Fibroblast of skin of left quadriceps (primary cell): Measurements from ENCODE around the gene MAN2A1.
A peak's percentile ranks its signal among the peaks of the same experiment; 100 is the strongest.

Experiments used
- DNase-seq, 2 experiments: peaks; one replicate each; pipeline ENCODE4 v3.0.0-alpha.2; 2013; ENCODE audit warnings: low read depth in 2 of 2

Gene MAN2A1

DNA sequence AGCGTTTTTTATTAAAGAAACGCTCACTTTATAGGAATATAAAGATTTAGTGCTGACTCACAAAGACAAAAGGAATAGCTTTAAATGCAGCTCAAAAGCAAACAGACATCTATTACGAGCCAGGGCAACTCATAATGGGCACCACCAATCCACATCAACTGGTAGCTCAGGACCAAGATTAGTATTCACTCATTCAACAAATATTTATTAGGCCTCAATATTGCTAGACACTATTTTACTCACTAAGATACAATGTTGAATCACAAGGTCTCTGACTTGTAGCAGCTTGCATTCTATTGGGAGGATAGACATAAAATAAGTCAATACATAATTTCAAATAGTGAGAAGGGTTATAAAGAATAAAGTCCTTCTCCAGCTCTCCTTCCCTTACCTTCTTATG is 8.0 kb upstream of the MAN2A1 start:
- DNase-seq, result no peak

DNA sequence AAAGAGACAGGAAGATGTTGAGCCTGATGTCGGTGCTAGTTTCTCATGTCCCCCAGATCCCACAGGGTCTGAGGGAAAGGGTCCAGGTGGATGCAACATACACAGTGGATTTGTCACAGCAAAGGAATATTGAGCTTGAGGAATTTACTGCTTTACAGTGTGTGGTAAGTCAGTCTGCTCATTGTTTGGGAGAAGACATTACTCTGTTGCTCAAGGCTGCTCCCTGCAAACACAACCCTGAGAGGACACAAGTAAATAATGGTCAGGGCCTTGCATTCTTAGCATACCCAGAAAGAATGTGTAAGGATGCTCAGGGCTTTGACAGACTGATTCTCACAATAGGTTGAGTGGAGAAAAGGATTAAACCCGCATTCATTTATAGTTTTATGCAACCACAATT is 7.3 kb upstream of the MAN2A1 start:
- DNase-seq, result no peak

DNA sequence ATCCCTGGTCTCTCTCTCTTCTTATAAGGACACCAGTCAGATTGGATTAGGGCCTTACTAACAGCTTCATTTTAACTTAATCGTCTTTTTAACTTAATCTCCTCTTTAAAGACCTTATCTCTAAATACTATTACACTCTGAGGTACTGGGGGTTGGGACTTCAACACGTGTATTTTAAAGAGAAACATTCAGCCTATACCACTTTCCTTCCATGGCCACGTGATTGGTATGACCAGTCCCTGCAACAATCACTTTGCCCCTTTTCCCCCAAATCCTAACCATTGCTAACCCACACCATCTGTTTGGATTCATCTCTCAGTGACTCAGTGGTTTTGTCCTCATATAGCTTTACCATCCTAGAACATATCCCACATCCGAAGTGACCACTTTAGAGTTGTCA is 3.8 kb upstream of the MAN2A1 start:
- no peak for DNase-seq

DNA sequence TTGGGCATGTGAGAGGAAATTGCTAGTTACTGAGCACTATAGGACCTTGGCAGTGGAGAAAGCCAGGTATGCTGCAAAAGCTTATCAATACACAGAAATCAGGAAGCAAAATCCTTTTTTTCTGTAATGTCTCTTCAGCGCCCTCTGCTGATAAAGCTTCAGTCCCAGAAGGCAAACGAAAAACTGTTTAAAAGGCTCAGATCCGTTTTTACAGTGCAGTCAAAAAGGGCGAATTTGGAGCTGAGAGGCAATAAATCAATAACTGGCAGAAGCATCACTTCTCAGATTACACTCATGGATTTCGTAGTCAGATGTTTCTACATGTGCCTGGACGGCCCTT is 1.1 kb upstream of the MAN2A1 start:
- DNase-seq, result no peak

DNA sequence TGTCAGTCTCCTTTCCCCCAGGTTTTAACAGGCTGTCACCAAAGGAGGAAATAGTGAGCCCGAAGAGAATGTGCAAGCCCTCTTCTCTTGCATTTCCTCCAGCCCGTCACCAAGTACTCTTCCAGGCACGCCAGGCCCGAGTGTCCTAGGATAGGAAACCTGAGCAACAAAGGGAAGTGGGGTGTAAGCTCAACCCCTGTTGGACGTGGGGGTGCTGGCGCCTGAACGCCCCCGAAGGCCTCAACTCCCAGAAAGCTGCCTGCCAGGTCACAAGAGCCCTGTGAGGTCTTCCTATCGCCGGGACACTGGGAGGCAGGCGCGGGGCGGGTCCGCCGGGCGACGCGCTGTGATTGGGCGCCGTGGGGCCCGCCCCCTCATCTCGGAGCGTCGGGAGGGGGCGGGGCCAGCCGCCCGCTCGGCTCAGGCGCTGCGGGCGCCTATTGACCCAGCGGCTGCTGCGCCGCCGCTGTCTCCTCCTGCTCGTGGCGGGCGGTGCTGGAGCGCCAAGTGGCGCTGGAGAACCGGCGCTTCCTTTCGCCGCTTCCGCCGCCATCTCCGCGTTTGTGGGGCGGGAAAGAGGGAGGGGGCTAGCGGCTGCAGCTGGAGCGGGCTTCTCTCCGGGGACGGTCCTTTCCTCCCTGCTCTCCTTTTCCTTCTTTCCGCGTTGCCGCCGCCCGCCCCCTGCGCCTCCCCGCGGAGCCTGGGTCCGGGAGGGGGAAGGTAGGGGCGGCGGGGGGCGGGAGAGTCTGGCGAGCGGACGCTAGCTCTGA is 572 bp upstream of the MAN2A1 start:
- DNase-seq, result peak; percentile 79 to 81

DNA sequence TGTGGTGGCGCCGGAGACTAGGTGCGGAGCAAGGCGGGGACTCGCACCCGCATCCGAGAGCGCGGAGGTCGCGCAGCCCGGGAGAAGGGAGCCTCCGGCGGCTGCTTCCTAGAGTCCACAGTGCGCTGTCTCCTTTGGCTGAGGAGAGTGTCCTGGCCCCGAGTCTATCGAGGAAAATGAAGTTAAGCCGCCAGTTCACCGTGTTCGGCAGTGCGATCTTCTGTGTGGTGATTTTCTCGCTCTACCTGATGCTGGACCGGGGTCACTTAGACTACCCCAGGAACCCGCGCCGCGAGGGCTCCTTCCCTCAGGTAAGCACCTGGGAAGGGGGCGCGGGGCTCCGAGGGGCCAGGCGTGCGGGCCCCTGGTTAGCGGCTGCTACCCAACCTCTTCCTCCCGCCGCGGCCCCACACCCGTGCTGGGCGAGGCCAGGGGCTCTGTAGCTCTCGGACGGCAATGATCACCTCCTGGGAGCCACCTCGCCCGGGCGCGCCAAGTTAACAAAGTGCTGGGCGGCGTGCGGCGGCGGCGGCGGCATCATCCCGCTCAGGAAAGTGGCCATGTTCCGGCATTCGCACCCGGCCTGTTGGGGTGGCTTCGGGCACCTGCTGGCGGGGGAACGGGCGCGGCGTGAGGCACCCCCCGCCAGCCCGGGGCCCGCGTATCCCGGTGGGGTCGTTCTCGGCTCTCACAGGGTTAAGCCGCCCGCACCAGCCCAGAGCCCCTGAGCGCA is 681 bp downstream of the MAN2A1 start:
- DNase-seq, result no peak

DNA sequence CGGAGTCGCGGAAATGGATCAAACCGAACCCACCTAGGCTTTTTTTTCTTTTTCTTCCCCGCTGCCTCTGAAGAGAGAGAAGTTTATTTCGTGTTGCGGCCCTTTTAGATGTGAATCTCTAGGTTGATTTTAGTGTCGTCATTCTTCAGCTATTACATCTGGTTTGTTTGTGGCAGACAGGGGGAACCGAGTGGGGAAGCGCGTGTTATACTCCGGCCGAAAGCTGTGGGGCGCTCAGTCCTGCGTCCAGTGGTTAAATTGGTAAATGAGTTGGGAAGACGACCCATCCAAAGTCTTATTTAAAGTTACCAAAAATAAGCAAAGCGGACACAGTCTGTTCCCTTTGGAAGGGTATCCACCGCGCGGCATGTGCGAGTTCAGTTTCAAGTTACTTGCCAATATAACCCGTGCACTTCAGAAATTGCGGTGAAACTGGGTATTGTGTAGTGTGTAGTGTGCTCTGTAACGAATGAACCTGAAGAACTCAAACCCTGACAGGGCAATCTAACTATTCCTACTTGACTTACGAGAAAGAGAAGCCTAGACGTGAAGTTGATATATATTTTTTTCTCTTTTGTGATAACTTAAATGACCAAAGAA is 1.3 kb downstream of the MAN2A1 start:
- DNase-seq, result peak in 1 of 2 experiments; percentile 67

DNA sequence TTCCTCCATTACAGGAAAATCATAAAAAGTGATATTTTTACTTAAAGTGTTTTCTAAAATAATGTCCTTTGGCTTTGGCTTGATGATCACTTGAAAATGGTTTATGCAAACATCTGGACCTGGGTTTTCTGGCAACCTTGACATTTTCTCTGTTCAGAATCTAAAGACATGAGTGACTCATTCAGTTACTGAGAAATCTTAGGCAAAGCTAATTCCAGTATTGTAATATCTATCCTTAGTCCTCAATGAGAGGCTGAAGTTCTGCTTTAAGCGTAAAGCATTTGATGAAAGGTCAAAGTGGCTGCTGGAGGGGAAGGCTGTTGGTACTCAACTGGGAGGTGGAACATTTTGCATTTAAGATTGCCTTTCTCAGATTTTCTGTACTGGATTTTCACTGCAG is 2.3 kb downstream of the MAN2A1 start:
- DNase-seq, result no peak

DNA sequence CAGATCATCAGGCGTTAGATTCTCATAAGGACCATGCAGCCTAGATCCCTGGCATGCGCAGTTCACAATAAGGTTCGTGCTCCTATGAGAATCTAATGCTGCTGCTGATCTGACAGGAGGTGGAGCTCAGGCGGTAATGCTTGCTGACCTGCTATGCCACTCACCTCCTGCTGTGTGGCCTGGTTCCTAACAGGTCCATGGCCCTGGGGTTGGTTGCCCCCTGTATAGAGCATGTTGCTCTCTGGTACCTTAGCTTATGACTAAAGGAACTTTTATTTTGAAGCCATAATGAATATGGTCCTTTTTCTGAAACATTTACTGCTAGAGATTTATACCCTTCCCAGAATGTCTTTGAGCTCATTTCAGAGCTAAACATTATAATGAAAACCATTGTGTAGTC is 3.1 kb downstream of the MAN2A1 start:
- DNase-seq, result no peak

DNA sequence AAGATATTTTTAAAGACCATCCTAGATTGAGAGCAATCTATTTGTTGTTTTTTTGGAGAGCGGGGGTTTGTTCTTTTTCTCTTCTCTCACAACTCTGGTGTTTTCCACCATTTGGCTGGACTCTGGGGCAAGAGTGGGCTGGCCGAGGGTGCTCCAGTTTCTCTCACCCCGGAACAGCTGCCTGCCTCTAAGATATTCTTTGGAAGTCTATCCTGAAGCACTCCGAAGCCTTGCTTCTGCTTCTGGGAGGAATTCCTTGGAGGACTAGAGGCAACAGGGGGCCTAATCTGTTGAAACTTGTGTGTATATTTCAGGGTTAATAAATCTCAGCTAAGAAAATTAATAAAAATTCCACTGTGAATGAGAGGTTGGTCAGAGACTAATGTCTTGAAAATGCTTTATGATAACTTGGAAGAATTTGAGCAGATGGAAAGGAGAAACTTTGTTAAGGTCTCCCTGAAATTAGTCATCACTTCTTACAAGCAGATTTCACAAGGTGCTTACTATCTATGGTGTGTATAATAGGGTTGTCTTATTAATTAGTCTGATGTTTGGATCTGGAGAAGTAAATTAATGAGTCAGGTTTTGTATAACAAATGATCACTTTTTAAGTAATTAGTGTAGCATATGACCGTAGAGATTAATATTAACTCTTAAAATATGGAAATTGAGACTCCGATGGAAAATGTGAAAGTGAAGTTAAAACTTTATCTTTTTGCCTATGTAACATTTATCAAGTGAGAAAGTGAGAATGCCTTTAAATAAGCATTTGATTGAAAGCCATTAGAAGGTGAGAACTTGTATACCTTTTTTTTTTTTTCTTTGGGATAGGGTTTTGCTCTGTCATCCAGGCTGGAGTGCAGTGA is 4.0 kb downstream of the MAN2A1 start:
- peak; percentile 64 to 69 for DNase-seq

DNA sequence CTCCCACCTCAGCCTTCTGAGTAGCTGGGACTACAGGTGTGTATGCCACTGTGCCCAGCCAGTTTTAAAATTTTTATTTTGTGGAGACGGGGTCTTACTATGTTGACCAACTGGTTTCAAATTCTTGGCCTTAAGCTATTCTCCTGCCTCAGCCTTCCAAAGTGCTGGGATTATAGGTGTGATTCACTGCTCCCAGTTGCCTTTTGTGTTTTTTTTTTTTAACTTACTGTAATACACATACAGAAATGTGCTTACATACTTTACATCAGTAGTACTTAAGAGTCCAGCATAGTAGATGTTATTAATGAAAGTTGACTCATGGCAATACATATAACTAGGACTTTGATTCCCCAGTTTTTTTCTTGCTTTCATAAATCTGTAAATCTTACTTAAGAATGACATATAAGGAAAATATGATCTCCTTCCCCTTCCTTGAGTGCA is 4.7 kb downstream of the MAN2A1 start:
- DNase-seq, result no peak

DNA sequence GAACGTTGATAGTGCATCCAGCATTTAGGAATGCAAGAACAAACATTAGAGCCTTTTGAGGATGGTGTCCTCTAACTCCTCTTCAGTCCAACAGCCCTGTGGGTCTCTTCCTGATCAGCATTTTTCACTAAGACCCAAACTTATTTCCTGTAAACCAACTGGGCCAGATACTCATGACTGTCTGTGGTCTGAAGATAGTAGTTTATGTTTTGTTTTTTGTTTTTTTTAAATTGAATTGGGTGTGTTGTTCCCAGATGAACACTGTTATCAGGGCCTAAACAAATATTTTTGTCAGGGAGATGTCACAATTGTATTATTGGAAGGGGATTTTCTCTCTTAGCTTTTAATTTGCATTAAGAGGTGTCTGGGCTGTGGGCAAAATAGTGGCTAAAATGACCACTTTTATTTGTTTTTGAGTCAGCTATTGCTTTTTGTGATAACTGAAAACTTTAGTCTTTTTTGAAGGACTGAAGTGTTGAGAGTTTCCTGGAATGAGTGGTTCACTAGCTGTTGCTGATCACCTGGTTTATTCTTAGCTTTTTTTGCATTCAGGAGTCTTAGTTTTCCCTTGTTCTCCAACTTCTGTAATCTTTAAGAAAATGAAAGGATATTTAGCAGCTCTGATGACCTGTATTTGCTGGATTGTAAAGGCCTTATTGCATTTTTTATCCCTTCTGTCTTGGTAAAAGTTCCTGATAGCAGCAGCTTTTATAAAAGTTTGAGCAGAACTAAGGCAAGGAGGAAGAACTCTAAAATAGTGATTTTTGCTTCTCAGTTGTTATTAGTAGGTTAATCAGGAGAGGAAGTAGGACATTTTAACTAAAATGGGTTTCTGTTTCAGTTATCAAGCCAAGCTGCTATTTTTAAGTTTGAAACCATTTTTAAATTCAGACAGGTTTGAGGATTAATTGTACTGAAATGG is 5.5 kb downstream of the MAN2A1 start:
- no peak for DNase-seq

DNA sequence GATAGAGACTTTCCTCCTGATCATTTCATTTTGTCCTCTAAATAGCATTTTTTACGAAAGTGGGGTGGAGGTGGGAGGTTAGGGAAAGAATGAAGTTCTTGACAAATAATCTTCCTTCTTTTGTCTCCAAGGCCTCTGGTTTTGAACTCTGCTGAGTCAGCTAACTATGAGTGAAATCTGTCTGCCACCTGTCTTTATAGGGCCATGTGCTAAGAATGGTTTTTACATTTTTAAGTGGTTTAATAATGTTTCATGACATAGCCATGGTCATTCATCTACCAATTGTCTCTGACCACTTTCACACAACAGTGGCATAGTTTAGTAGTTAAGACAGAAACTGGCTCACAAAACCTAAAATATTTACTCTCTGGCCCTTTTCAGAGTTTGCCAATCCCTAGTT is 7.6 kb downstream of the MAN2A1 start:
- no peak for DNase-seq

DNA sequence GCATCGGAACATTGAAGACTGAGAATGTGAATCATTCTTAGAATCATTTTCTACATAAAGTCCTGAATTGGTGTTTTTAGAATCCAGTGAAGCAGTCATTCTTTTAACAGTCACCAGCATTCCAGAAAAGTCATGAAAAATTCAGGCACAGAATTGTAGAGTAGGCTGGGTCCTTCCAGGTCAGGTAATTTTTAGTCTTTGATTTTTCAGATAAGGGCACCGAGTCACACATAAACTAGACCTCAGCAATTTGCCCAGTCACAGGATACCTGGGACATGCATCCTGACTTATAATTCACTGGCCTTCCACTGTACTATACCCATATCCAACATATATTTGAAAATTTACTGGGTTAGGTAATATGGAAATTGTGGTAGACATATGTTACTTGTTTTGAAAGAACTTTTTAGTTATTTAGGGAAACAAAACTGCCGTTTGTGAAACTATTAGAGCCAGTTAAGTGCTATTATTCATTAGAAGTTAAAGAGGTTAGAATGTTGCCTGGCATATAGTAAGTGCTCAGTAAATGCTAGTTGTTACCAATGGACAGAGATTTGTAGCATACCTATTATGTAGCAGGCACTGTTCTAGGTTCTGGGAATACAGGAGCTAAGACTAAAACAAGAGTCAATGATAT is 10.9 kb downstream of the MAN2A1 start:
- no peak for DNase-seq

DNA sequence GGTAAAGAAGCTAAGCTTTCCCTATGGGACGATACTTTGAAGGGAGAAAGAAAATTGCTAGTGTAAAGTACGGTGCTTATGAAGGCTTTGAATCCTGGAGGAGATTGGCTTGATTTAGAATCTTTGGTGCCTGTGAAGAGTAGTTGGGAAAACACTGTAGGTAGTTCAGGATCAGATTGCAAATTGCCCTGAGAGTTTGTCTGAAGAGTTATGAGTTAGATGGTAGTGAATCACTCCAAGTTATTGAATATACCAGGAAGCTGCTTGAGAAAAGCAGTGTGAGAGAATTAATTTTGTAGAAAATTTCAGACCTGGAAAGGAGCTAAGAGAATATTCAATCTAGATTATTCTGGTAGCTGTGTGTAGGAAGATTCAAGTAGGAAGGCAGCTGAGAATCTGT is 11.5 kb downstream of the MAN2A1 start:
- no peak for DNase-seq

DNA sequence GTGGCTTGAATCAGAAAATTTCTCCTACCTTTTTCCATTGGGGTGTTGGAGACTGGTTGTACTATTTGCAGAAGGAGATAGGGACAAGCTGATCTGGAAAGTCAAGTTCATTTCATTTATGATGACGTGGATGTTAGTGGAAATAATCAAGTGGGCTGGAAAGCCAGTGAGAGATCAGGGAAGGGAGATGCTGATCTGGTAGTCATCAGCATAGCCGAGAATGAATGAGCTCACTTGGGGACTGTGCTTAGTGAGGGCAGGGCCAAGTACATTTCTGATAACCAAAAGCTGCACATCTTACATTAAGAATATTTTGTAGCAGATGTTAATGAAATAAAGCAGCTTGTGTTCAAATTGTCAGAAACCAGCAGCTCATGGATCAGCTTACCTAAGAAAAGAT is 12.1 kb downstream of the MAN2A1 start:
- no peak for DNase-seq

DNA sequence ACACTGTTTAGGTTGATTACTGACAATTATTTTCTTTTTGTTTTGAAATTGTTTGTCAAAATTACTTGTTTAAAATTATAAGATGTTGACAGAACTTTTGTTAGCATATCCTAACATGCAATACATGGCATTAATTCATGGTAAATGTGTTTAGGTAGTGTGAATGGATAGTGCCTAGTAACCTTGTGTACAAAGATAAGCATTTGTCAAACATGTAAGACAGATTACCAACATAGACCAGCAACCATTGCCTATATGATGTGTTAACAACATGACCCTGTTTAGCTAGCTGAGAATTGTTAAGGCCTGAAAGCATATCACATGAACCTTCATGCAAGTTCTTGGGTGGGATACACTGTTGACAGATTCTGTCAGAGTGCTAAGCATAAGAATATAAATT is 13.4 kb downstream of the MAN2A1 start:
- no peak for DNase-seq

DNA sequence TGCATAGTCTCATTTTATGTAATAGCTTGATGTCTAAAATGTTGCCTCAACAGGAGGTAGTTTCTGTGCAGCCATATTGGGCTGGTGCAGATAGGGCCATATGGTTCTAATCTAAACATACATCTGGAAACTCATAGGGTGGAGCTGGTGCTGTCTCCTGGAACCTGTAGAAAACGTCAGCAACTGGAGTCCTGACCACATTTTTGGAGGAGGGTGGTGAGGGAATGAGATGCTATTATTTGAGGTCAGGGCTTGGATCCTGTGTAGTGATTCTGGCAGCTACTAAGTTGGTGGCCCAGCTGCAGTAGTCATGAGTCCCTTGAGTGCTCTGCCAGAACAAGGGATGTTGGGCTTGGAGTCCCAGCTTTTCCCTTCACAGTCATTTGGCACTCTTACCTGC is 14.1 kb downstream of the MAN2A1 start:
- DNase-seq, result peak in 1 of 2 experiments; percentile 65

DNA sequence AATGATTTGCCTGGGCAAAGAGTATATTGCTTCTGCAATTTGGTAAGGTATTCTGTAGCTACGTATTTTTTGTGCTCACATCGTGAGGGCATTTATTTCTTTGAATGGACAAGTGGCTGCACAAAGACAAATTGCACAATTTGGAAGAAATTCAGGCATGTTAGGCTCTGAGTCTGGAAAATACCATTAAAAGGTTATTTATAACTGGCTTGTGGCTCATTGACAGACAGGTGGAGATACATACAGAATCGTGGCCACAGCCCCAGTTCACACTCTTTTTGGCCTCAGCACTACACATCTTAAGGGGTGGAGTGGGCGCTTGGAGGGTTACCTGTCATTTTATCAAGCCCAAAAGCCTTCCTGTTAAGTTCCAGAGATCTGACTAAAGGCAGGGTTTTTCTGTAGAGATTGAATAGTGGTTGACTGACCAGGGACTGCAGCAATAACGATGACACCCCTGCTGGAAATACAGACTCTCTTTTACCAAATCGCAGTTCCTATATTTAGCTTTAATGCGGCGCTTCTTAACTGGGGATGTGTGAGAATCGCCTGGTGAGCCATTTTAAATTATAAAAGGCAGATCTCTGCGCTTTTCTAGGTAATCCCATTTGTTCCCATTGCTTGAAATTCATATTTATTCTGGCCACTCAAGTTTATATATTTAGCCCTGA is 14.7 kb downstream of the MAN2A1 start:
- DNase-seq, result no peak

DNA sequence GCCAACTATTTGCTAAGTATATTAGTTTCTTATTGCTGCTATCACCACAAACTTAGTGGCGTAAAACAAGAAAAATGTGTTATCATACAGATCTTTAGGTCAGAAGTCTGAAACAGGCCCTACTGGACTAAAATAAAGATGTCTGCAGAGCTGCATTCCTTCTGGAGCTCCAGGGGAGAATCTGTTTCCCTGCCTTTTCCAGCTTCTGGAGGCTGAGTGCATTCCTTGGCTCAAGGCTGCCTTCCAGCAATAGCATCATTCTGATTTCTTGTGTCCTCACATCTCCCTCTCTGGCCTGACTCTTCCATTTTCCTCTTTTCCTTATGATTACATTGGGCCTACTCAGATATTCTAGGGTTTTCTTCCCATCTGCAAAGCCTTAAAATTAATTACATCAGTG is 15.9 kb downstream of the MAN2A1 start:
- no peak for DNase-seq
